ENCODE data around the gene EFR3B. TPM values are rescaled to one million over a fixed set of nuclear protein-coding genes. Genes with fewer than 3 reads are reported as not detected.

The EFR3B gene
- polyA plus RNA-seq, 3 donors = not detected

DNA sequence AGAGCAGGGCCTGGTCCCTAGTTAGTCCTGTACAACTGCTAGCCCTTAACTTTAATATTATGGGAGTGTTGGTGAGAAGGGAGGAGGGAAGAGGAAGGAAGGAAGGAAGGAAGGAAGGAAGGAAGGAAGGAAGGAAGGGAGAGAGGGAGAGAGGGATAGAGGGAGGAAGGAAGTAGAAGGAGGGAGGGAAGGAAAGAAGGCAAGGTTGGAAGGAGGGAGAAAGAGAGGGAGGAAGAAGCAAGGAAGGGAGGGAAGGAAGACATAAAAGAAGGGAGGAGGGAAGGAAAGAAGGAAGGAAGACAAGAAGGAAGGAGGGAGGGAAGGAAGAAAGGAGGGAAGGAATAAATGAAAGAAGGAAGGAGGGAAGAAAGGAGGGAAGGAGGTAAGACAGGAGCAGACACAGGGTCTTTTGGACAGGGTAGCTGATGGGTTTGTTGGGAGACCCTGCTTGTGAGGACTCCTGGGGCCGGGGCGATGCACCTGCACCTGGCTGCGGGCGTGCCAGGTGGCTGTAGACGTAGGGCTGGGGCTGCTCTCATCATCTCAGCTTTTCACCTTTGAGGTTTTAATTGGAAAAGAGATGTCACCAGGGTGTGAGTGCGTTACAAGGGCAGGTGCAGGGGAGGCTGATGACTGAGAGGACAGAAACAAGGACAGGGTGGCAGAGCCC lies 132.5 kb downstream of the EFR3B start:
- Histone ChIP-seq H3K36me3 (replicated peaks in 1 of 2; ENCODE audit: control insufficient read depth in 1 of 2, insufficient read depth in 2 of 2, low read length in 2 of 2) (no peaks in the 10 kb centered on the region), H4K20me1 (ENCODE audit: insufficient read depth, low read length) (no peaks in the 10 kb centered on the region), H3K4me2 (replicated peaks; ENCODE audit: extremely low read depth, low read length, poor library complexity, severe bottlenecking) (no peak overlapping the region), H3K79me2 (ENCODE audit: insufficient read depth, low read length) (no peaks in the 10 kb centered on the region), H3K27ac (ENCODE audit: low read depth in 1 of 2, low read length in 2 of 2) (no peak overlapping the region), H3K27me3 (ENCODE audit: control insufficient read depth in 2 of 2, insufficient read depth in 2 of 2, low read length in 2 of 2) (peaks cover 17 to 33% of the 10 kb centered on the region in 2 donors), H3K9ac (ENCODE audit: insufficient read depth, low read length, poor library complexity, severe bottlenecking) (no peak overlapping the region), H3K9me3 (replicated peaks in 1 of 2; ENCODE audit: control insufficient read depth in 1 of 2, insufficient read depth in 1 of 2, low read length in 2 of 2) (peaks cover 0 to 3% of the 10 kb centered on the region in 2 donors), H3K4me1 (ENCODE audit: control insufficient read depth in 1 of 2, insufficient read depth in 2 of 2, low read length in 2 of 2) (no peaks in the 10 kb centered on the region), H3K4me3 (replicated peaks in 1 of 3; ENCODE audit: low read depth in 2 of 3, low read length in 3 of 3) (no peak overlapping the region), H2AFZ (ENCODE audit: insufficient read depth, low read depth, low read length, poor library complexity, severe bottlenecking) (no peak overlapping the region)
- TF ChIP-seq, protein P1, sequence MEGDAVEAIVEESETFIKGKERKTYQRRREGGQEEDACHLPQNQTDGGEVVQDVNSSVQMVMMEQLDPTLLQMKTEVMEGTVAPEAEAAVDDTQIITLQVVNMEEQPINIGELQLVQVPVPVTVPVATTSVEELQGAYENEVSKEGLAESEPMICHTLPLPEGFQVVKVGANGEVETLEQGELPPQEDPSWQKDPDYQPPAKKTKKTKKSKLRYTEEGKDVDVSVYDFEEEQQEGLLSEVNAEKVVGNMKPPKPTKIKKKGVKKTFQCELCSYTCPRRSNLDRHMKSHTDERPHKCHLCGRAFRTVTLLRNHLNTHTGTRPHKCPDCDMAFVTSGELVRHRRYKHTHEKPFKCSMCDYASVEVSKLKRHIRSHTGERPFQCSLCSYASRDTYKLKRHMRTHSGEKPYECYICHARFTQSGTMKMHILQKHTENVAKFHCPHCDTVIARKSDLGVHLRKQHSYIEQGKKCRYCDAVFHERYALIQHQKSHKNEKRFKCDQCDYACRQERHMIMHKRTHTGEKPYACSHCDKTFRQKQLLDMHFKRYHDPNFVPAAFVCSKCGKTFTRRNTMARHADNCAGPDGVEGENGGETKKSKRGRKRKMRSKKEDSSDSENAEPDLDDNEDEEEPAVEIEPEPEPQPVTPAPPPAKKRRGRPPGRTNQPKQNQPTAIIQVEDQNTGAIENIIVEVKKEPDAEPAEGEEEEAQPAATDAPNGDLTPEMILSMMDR (IDR thresholded peaks at IDR 0.05) = no peak
- no peak overlapping the region for H3K27ac Mint-ChIP-seq
- H3K9me3 Mint-ChIP-seq = peaks cover 0 to 15% (median 6%) of the 10 kb centered on the region in 7 donors
- DNase-seq = no peak
- 96% methylated on average over 6 of the region's 6 CpGs for WGBS (ENCODE audit: insufficient coverage)
- H3K4me3 Mint-ChIP-seq = no peak overlapping the region
- peaks cover 13% of the 10 kb centered on the region for H3K4me1 Mint-ChIP-seq
- peaks cover 35 to 44% (median 41%) of the 10 kb centered on the region in 3 donors for H3K27me3 Mint-ChIP-seq (ENCODE audit: low read depth in 3 of 3)
- intact Hi-C loops (cut with micrococcal nuclease) = no loop called here
- H3K36me3 Mint-ChIP-seq = no peaks in the 10 kb centered on the region

DNA sequence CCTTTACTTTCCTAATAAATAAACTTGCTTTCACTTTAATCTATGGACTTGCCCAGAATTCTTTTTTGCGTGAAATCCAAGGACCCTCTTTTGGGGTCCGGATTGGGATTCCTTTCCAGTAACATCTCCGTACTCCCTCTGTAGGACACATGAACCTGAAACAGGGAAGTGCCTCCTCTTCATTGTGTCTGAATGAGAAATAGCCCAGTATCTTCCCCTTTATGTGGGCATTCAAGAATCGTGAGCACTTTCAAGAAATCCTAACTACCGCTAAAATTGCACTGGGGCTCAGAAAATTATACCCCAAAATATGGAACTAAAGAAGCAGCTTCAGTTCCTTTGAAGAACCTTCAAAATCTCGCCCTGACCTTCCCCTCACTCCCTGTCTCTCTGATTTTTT lies 134.3 kb downstream of the EFR3B start:
- TF ChIP-seq, protein P1 (IDR thresholded peaks at IDR 0.05) = no peak
- Mint-ChIP-seq H3K27ac (no peak overlapping the region), H3K36me3 (no peaks in the 10 kb centered on the region), H3K4me1 (peaks cover 13% of the 10 kb centered on the region), H3K27me3 (ENCODE audit: low read depth in 3 of 3) (peaks cover 19 to 26% (median 25%) of the 10 kb centered on the region in 3 donors), H3K4me3 (peak overlapping the region in 1 of 2 donors; percentile 32), H3K9me3 (peaks cover 0 to 6% (median 3%) of the 10 kb centered on the region in 7 donors)
- Histone ChIP-seq H3K27me3 (ENCODE audit: control insufficient read depth in 2 of 2, insufficient read depth in 2 of 2, low read length in 2 of 2) (peaks cover 2 to 15% of the 10 kb centered on the region in 2 donors), H2AFZ (ENCODE audit: insufficient read depth, low read depth, low read length, poor library complexity, severe bottlenecking) (no peak overlapping the region), H3K79me2 (ENCODE audit: insufficient read depth, low read length) (no peaks in the 10 kb centered on the region), H3K4me1 (ENCODE audit: control insufficient read depth in 1 of 2, insufficient read depth in 2 of 2, low read length in 2 of 2) (no peaks in the 10 kb centered on the region), H4K20me1 (ENCODE audit: insufficient read depth, low read length) (no peaks in the 10 kb centered on the region), H3K36me3 (replicated peaks in 1 of 2; ENCODE audit: control insufficient read depth in 1 of 2, insufficient read depth in 2 of 2, low read length in 2 of 2) (no peaks in the 10 kb centered on the region), H3K9ac (ENCODE audit: insufficient read depth, low read length, poor library complexity, severe bottlenecking) (no peak overlapping the region), H3K4me3 (replicated peaks in 1 of 3; ENCODE audit: low read depth in 2 of 3, low read length in 3 of 3) (no peak overlapping the region), H3K4me2 (replicated peaks; ENCODE audit: extremely low read depth, low read length, poor library complexity, severe bottlenecking) (no peak overlapping the region), H3K27ac (ENCODE audit: low read depth in 1 of 2, low read length in 2 of 2) (no peak overlapping the region), H3K9me3 (replicated peaks in 1 of 2; ENCODE audit: control insufficient read depth in 1 of 2, insufficient read depth in 1 of 2, low read length in 2 of 2) (no peaks in the 10 kb centered on the region)
- WGBS (ENCODE audit: insufficient coverage) = 41% methylated on average over 4 of the region's 6 CpGs
- intact Hi-C loops (cut with micrococcal nuclease) = no loop called here
- peak in 1 of 3 donors; percentile 13 for DNase-seq
